Parathyroid adenoma (tissue), 2 donors: Measurements from ENCODE around the gene BAK1.
A peak's percentile ranks its signal among the peaks of the same experiment; 100 is the strongest.

ENCODE experiments used
- H2AFZ ChIP-seq: fragments of 300-600 bp; sonication (generic); one replicate; pipeline ENCODE4 v1.7.0; 2017; ENCODE audit warnings: antibody characterized with exemption, mild to moderate bottlenecking
- H3K27ac ChIP-seq: fragments of 300-600 bp; sonication (generic); one replicate; pipeline ENCODE4 v1.7.0; 2017
- H3K27me3 ChIP-seq: fragments of 300-600 bp; sonication (generic); one replicate; pipeline ENCODE4 v1.7.0; 2017; ENCODE audit warnings: low read length; ENCODE audit not compliant: control insufficient read depth, insufficient read depth
- H3K36me3 ChIP-seq: fragments of 300-600 bp; sonication (generic); one replicate; pipeline ENCODE4 v1.7.0; 2017; ENCODE audit warnings: low read length; ENCODE audit not compliant: control insufficient read depth, insufficient read depth
- H3K4me1 ChIP-seq: fragments of 300-600 bp; sonication (generic); one replicate; pipeline ENCODE4 v1.7.0; 2017; ENCODE audit warnings: control low read depth
- H3K4me2 ChIP-seq: fragments of 300-600 bp; sonication (generic); one replicate; pipeline ENCODE4 v1.7.0; 2017; ENCODE audit warnings: low read length
- H3K4me3 ChIP-seq: fragments of 300-600 bp; sonication (generic); one replicate; pipeline ENCODE4 v1.7.0; 2017; ENCODE audit warnings: low read depth, low read length
- H3K79me2 ChIP-seq: fragments of 300-600 bp; sonication (generic); one replicate; pipeline ENCODE4 v1.7.0; 2017; ENCODE audit warnings: control low read depth
- H3K9ac ChIP-seq: fragments of 300-600 bp; sonication (generic); one replicate; pipeline ENCODE4 v1.7.0; 2017; ENCODE audit warnings: mild to moderate bottlenecking
- H3K9me3 ChIP-seq: fragments of 300-600 bp; sonication (generic); one replicate; pipeline ENCODE4 v1.7.0; 2017; ENCODE audit warnings: low read length; ENCODE audit not compliant: control insufficient read depth
- CTCF ChIP-seq: fragments of 300-600 bp; sonication (generic); IDR thresholded peaks from one replicate; pipeline ENCODE4 v1.7.0; 2017; ENCODE audit warnings: antibody characterized with exemption, mild to moderate bottlenecking
- donor health status: primary hyperparathyroidism.

The BAK1 gene

DNA sequence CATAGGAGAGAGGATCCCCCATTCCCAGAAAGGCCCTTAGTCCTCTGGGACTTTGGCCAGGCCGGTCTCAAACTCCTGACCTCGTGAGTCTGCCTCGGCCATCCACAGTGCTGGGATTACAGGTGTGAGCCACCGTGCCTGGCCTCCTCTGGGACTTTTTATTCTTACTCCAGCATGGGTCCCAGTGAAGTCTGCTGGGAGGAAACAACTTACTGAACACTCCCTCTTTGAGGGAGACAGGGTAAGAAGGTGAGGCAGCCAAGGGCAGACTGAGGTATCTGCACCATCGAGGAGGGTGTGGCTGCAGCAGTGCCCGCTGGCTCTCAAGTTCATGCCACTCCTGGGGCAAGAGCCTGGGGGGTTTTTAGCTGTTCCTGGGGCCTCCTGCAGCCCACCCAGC lies 2.4 kb downstream of the BAK1 start:
- H3K27me3 ChIP-seq = no peaks in the 10 kb centered on the region
- no peak overlapping the region for H2AFZ ChIP-seq
- no peaks in the 10 kb centered on the region for H3K36me3 ChIP-seq
- no peaks in the 10 kb centered on the region for H3K9me3 ChIP-seq
- H3K4me1 ChIP-seq = peaks cover 4% of the 10 kb centered on the region
- no peak for TF ChIP-seq CTCF
- peaks cover 6% of the 10 kb centered on the region for H3K79me2 ChIP-seq
- no peak overlapping the region for H3K9ac ChIP-seq
- no peak overlapping the region for H3K4me2 ChIP-seq
- peak overlapping the region; percentile 3 for H3K27ac ChIP-seq
- H3K4me3 ChIP-seq = no peak overlapping the region

GRCh38 chr6:33577106-33577535 lies 3.0 kb downstream of the BAK1 start:
- Histone ChIP-seq H2AFZ (no peak overlapping the region), H3K79me2 (peaks cover 6% of the 10 kb centered on the region), H3K27me3 (no peaks in the 10 kb centered on the region), H3K4me2 (no peak overlapping the region), H3K9ac (no peak overlapping the region), H3K9me3 (no peaks in the 10 kb centered on the region), H3K4me3 (no peak overlapping the region), H3K27ac (peak overlapping the region; percentile 3), H3K36me3 (no peaks in the 10 kb centered on the region), H3K4me1 (peaks cover 4% of the 10 kb centered on the region)
- TF ChIP-seq CTCF = no peak

GRCh38 chr6:33576668-33577067 lies 3.4 kb downstream of the BAK1 start:
- Histone ChIP-seq H2AFZ (no peak overlapping the region), H3K36me3 (no peaks in the 10 kb centered on the region), H3K9ac (no peak overlapping the region), H3K4me2 (no peak overlapping the region), H3K9me3 (no peaks in the 10 kb centered on the region), H3K4me1 (peaks cover 4% of the 10 kb centered on the region), H3K27me3 (no peaks in the 10 kb centered on the region), H3K27ac (no peak overlapping the region), H3K79me2 (peaks cover 6% of the 10 kb centered on the region), H3K4me3 (no peak overlapping the region)
- TF ChIP-seq CTCF = no peak

- Histone ChIP-seq H3K9me3 (no peaks in the 10 kb centered on the region), H3K4me2 (no peak overlapping the region), H3K79me2 (peaks cover 6% of the 10 kb centered on the region), H3K9ac (no peak overlapping the region), H3K4me3 (no peak overlapping the region), H3K27me3 (no peaks in the 10 kb centered on the region), H2AFZ (no peak overlapping the region), H3K36me3 (no peaks in the 10 kb centered on the region), H3K4me1 (no peaks in the 10 kb centered on the region), H3K27ac (no peak overlapping the region)
- TF ChIP-seq CTCF = no peak
These were observed 4.9 kb downstream of the BAK1 start for GRCh38 chr6:33575211-33575610.

DNA sequence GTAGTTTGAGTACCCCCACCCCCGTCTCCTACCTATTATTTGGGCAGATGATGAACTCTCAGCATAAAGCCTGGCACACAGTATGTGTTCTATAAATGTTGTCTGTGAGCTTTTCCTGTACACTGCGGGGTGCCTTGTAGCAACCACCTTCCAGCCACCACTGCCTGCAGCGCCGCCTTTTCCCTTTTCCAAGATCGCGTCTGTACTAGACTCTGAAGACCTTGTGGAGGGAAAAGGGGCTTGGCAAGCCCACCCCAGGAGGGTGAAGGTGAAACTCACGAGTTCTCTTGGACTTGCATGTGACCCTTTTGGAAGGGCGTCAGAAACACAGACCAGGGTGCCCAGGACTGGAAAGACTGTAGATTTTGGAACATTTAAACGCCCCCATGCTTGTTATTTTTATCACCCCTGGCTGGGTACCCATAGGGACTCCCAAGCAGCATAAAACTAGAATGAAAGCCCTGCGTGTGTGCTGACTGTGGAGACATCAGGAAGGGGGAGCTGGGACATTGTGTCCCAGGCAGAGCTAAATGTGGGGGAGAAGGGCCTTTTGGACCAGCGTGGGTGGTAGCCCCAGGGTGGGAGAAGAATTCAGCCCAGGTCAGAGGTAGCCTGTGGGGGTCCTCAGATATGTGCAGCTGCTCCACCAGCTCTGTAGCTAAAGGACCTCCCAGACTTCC lies 8.3 kb downstream of the BAK1 start:
- H3K9ac ChIP-seq = no peak overlapping the region
- TF ChIP-seq CTCF = no peak
- no peaks in the 10 kb centered on the region for H3K79me2 ChIP-seq
- no peaks in the 10 kb centered on the region for H3K9me3 ChIP-seq
- H3K4me3 ChIP-seq = peak overlapping the region; percentile 85
- H3K27me3 ChIP-seq = no peaks in the 10 kb centered on the region
- H3K36me3 ChIP-seq = no peaks in the 10 kb centered on the region
- H3K27ac ChIP-seq = peak overlapping the region; percentile 16
- H2AFZ ChIP-seq = peak overlapping the region; percentile 92
- H3K4me1 ChIP-seq = no peaks in the 10 kb centered on the region
- peak overlapping the region; percentile 100 for H3K4me2 ChIP-seq
